Measurements from ENCODE around the gene PEA15.

DNA sequence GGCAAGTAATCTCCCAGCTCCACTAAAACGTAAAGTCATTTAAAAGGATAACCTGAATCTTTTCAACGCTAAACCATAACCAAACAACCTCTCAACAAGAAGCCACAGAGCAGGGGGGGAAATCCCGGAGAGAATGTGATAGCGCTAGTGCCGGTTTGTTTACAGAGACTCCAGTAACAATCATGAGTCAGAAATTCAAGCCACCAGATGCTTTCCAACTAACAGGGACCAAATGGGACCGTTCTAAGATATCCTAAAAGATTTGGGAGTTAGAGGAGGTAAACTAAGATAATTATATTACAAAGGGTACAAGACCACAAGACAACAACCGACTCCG, 56.3 kb downstream of the PEA15 start:
- TF ChIP-seq POLR2A (IDR thresholded peaks at IDR 0.05; ENCODE audit: control extremely low read depth in 1 of 2, low read depth in 2 of 2, low read length in 2 of 2) (no peak), TEAD4 (IDR thresholded peaks at IDR 0.05; ENCODE audit: low read depth, low read length) (no peak), JUND (IDR thresholded peaks at IDR 0.05; ENCODE audit: low read length) (peak; percentile 46; the same call in 1 of the 2 replicates), SUZ12 (IDR thresholded peaks at IDR 0.05; ENCODE audit: low read length) (no peak)
- TF ChIP-seq, protein P1, sequence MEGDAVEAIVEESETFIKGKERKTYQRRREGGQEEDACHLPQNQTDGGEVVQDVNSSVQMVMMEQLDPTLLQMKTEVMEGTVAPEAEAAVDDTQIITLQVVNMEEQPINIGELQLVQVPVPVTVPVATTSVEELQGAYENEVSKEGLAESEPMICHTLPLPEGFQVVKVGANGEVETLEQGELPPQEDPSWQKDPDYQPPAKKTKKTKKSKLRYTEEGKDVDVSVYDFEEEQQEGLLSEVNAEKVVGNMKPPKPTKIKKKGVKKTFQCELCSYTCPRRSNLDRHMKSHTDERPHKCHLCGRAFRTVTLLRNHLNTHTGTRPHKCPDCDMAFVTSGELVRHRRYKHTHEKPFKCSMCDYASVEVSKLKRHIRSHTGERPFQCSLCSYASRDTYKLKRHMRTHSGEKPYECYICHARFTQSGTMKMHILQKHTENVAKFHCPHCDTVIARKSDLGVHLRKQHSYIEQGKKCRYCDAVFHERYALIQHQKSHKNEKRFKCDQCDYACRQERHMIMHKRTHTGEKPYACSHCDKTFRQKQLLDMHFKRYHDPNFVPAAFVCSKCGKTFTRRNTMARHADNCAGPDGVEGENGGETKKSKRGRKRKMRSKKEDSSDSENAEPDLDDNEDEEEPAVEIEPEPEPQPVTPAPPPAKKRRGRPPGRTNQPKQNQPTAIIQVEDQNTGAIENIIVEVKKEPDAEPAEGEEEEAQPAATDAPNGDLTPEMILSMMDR (IDR thresholded peaks at IDR 0.05; ENCODE audit: control extremely low read depth in 1 of 3, insufficient read depth in 1 of 3, low read depth in 1 of 3, low read length in 3 of 3): no peak
